Mesothelial cell of epicardium (in vitro differentiated cells): ENCODE measurements around the gene FCRLA. TPM values are rescaled to one million over a fixed set of nuclear protein-coding genes. Genes with fewer than 3 reads are reported as not detected.

Source experiments
- DNase-seq, 2 experiments: peaks; one replicate each; pipeline ENCODE4 v3.0.0; 2021; ENCODE audit warnings: low spot score in 2 of 2; ENCODE audit not compliant: unreplicated experiment in 2 of 2
- H3K27ac Mint-ChIP-seq: 2 replicates; pipeline ENCODE4 v1.8.0; 2021; ENCODE audit warnings: mixed read lengths
- H3K27me3 Mint-ChIP-seq: 2 replicates; pipeline ENCODE4 v1.8.0; 2021; ENCODE audit warnings: low read depth, mixed read lengths
- H3K36me3 Mint-ChIP-seq: 2 replicates; pipeline ENCODE4 v1.8.0; 2021; ENCODE audit warnings: mixed read lengths
- H3K4me1 Mint-ChIP-seq: 2 replicates; pipeline ENCODE4 v1.8.0; 2021; ENCODE audit warnings: mixed read lengths
- H3K4me3 Mint-ChIP-seq: 2 replicates; pipeline ENCODE4 v1.8.0; 2021; ENCODE audit warnings: mild to moderate bottlenecking, moderate library complexity, mixed read lengths
- H3K9me3 Mint-ChIP-seq: 2 replicates; pipeline ENCODE4 v1.8.0; 2021; ENCODE audit warnings: mixed read lengths
- CTCF ChIP-seq: fragments of 200-600 bp; sonication (generic); IDR thresholded peaks from one replicate; pipeline ENCODE4 v1.5.0; 2021; ENCODE audit warnings: antibody characterized with exemption; ENCODE audit not compliant: unreplicated experiment
- total RNA-seq: library from RNA; stranded (reverse); gene quantifications from 3 replicates; pipeline ENCODE4 v1.2.1, GENCODE V29; 2021

Gene FCRLA
- total RNA-seq, 1 donor from 2014 or later: not detected

- H3K9me3 Mint-ChIP-seq: no peaks in the 10 kb centered on the region
- H3K4me3 Mint-ChIP-seq: no peak overlapping the region
- H3K27ac Mint-ChIP-seq: no peak overlapping the region
- no peak for TF ChIP-seq CTCF
- no peaks in the 10 kb centered on the region for H3K36me3 Mint-ChIP-seq
- H3K4me1 Mint-ChIP-seq: peaks cover under 1% of the 10 kb centered on the region
- no peak for DNase-seq
- H3K27me3 Mint-ChIP-seq: peaks cover 9% of the 10 kb centered on the region
Observed at GRCh38 chr1:161739865-161740566, 33.0 kb downstream of the FCRLA start.

- Mint-ChIP-seq H3K27me3 (peaks cover 14% of the 10 kb centered on the region), H3K9me3 (no peaks in the 10 kb centered on the region), H3K4me3 (no peak overlapping the region), H3K4me1 (no peaks in the 10 kb centered on the region), H3K27ac (no peak overlapping the region), H3K36me3 (no peaks in the 10 kb centered on the region)
- DNase-seq: no peak
- no peak for TF ChIP-seq CTCF
Observed at GRCh38 chr1:161740921-161741320, 33.9 kb downstream of the FCRLA start.

GRCh38 chr1:161743231-161743630, 36.2 kb downstream of the FCRLA start:
- DNase-seq: no peak
- Mint-ChIP-seq H3K27me3 (peaks cover 16% of the 10 kb centered on the region), H3K4me1 (peaks cover 2% of the 10 kb centered on the region), H3K9me3 (no peaks in the 10 kb centered on the region), H3K27ac (no peak overlapping the region), H3K4me3 (no peak overlapping the region), H3K36me3 (no peaks in the 10 kb centered on the region)
- no peak for TF ChIP-seq CTCF

- DNase-seq: no peak
- Mint-ChIP-seq H3K27me3 (peaks cover 13% of the 10 kb centered on the region), H3K4me1 (peaks cover 21% of the 10 kb centered on the region), H3K36me3 (peaks cover under 1% of the 10 kb centered on the region), H3K27ac (no peak overlapping the region), H3K9me3 (no peaks in the 10 kb centered on the region), H3K4me3 (no peak overlapping the region)
- no peak for TF ChIP-seq CTCF
Observed at GRCh38 chr1:161747801-161748200, 40.8 kb downstream of the FCRLA start.

- H3K27me3 Mint-ChIP-seq: peaks cover 12% of the 10 kb centered on the region
- H3K4me1 Mint-ChIP-seq: peaks cover 21% of the 10 kb centered on the region
- peak within 1 kb of the TSS; percentile 100 for H3K4me3 Mint-ChIP-seq
- H3K27ac Mint-ChIP-seq: peak within 1 kb of the TSS; percentile 98
- TF ChIP-seq CTCF: no peak
- peaks cover 15% of the 10 kb centered on the region for H3K36me3 Mint-ChIP-seq
- DNase-seq: peak; percentile 71 to 86
- H3K9me3 Mint-ChIP-seq: no peaks in the 10 kb centered on the region
Observed at GRCh38 chr1:161749509-161750407, 42.7 kb downstream of the FCRLA start, which contains the start of gene DUSP12. Gene DUSP12 (plus strand): TSS chr1:161749786. CDS start chr1:161749802, 16 bp downstream.
